ENCODE data around the gene SDK1. TPM values are rescaled to one million over a fixed set of nuclear protein-coding genes. Genes with fewer than 3 reads are reported as not detected.
"Not testable (repeated sequence)": the region's sequence is repeated elsewhere in the genome, so short reads cannot be mapped to it uniquely, and the experiment has no call there.

The SDK1 gene
- total RNA-seq, 1 donor from 2014 or later: 0.08 TPM

- Mint-ChIP-seq H3K27ac (no peak overlapping the region), H3K4me1 (ENCODE audit: low read depth) (no peaks in the 10 kb centered on the region), H3K27me3 (ENCODE audit: insufficient read depth) (no peaks in the 10 kb centered on the region), H3K4me3 (no peak overlapping the region), H3K9me3 (no peaks in the 10 kb centered on the region), H3K36me3 (ENCODE audit: low read depth) (no peaks in the 10 kb centered on the region)
- no peak for DNase-seq (ENCODE audit: low spot score)
- intact Hi-C loops (cut with micrococcal nuclease): no loop called here
Measured at GRCh38 chr7:3754493-3755341, 453.7 kb downstream of the SDK1 start.

GRCh38 chr7:3755778-3756453, 454.9 kb downstream of the SDK1 start:
- H3K27ac Mint-ChIP-seq; intact Hi-C loops (cut with micrococcal nuclease); H3K27me3 Mint-ChIP-seq (ENCODE audit: insufficient read depth): not testable (repeated sequence)

GRCh38 chr7:3757059-3757458, 456.0 kb downstream of the SDK1 start:
- no peaks in the 10 kb centered on the region for H3K4me1 Mint-ChIP-seq (ENCODE audit: low read depth)
- H3K4me3 Mint-ChIP-seq: no peak overlapping the region
- no peak for DNase-seq (ENCODE audit: low spot score)
- intact Hi-C loops (cut with micrococcal nuclease): no loop called here
- H3K27me3 Mint-ChIP-seq (ENCODE audit: insufficient read depth): no peaks in the 10 kb centered on the region
- H3K36me3 Mint-ChIP-seq (ENCODE audit: low read depth): no peaks in the 10 kb centered on the region
- no peak overlapping the region for H3K27ac Mint-ChIP-seq
- no peaks in the 10 kb centered on the region for H3K9me3 Mint-ChIP-seq

More at GRCh38 chr7:3755778-3756453, 454.9 kb downstream of the SDK1 start:
- not testable (repeated sequence) for DNase-seq (ENCODE audit: low spot score); H3K36me3 Mint-ChIP-seq (ENCODE audit: low read depth); H3K9me3 Mint-ChIP-seq; H3K4me3 Mint-ChIP-seq; H3K4me1 Mint-ChIP-seq (ENCODE audit: low read depth)

GRCh38 chr7:3760651-3761050, 459.6 kb downstream of the SDK1 start:
- intact Hi-C loops (cut with micrococcal nuclease): no loop called here
- no peaks in the 10 kb centered on the region for H3K27me3 Mint-ChIP-seq (ENCODE audit: insufficient read depth)

GRCh38 chr7:3762146-3762831, 461.2 kb downstream of the SDK1 start:
- no peak for DNase-seq (ENCODE audit: low spot score)
- H3K9me3 Mint-ChIP-seq: no peaks in the 10 kb centered on the region
- H3K27me3 Mint-ChIP-seq (ENCODE audit: insufficient read depth): no peaks in the 10 kb centered on the region
- H3K4me1 Mint-ChIP-seq (ENCODE audit: low read depth): no peaks in the 10 kb centered on the region
- intact Hi-C loops (cut with micrococcal nuclease): no loop called here
- no peak overlapping the region for H3K4me3 Mint-ChIP-seq
- H3K27ac Mint-ChIP-seq: no peak overlapping the region
- no peaks in the 10 kb centered on the region for H3K36me3 Mint-ChIP-seq (ENCODE audit: low read depth)

More at GRCh38 chr7:3760651-3761050, 459.6 kb downstream of the SDK1 start:
- Mint-ChIP-seq H3K4me3 (no peak overlapping the region), H3K9me3 (no peaks in the 10 kb centered on the region), H3K27ac (no peak overlapping the region), H3K4me1 (ENCODE audit: low read depth) (no peaks in the 10 kb centered on the region), H3K36me3 (ENCODE audit: low read depth) (no peaks in the 10 kb centered on the region)
- DNase-seq (ENCODE audit: low spot score): no peak

GRCh38 chr7:3767917-3768777, 467.1 kb downstream of the SDK1 start:
- peaks cover 3% of the 10 kb centered on the region for H3K27me3 Mint-ChIP-seq (ENCODE audit: insufficient read depth)
- no peaks in the 10 kb centered on the region for H3K9me3 Mint-ChIP-seq
- intact Hi-C loops (cut with micrococcal nuclease): no loop called here
- no peaks in the 10 kb centered on the region for H3K36me3 Mint-ChIP-seq (ENCODE audit: low read depth)
- no peak overlapping the region for H3K27ac Mint-ChIP-seq
- no peak overlapping the region for H3K4me3 Mint-ChIP-seq
- no peak for DNase-seq (ENCODE audit: low spot score)
- H3K4me1 Mint-ChIP-seq (ENCODE audit: low read depth): no peaks in the 10 kb centered on the region

- Mint-ChIP-seq H3K36me3 (ENCODE audit: low read depth) (no peaks in the 10 kb centered on the region), H3K27ac (no peak overlapping the region), H3K27me3 (ENCODE audit: insufficient read depth) (peaks cover 3% of the 10 kb centered on the region), H3K9me3 (no peaks in the 10 kb centered on the region), H3K4me3 (no peak overlapping the region), H3K4me1 (ENCODE audit: low read depth) (no peaks in the 10 kb centered on the region)
- intact Hi-C loops (cut with micrococcal nuclease): no loop called here
- DNase-seq (ENCODE audit: low spot score): no peak
Measured at GRCh38 chr7:3771906-3772305, 470.9 kb downstream of the SDK1 start.

- DNase-seq (ENCODE audit: low spot score): no peak
- peaks cover 2% of the 10 kb centered on the region for H3K36me3 Mint-ChIP-seq (ENCODE audit: low read depth)
- H3K27me3 Mint-ChIP-seq (ENCODE audit: insufficient read depth): no peaks in the 10 kb centered on the region
Measured at GRCh38 chr7:3778345-3778744, 477.3 kb downstream of the SDK1 start.

GRCh38 chr7:3780016-3780415, 479.0 kb downstream of the SDK1 start:
- Mint-ChIP-seq H3K4me1 (ENCODE audit: low read depth) (no peaks in the 10 kb centered on the region), H3K4me3 (no peak overlapping the region), H3K9me3 (peaks cover 19% of the 10 kb centered on the region), H3K27me3 (ENCODE audit: insufficient read depth) (no peaks in the 10 kb centered on the region), H3K36me3 (ENCODE audit: low read depth) (peaks cover 2% of the 10 kb centered on the region), H3K27ac (no peak overlapping the region)
- intact Hi-C loops (cut with micrococcal nuclease): no loop called here
- no peak for DNase-seq (ENCODE audit: low spot score)

More at GRCh38 chr7:3778345-3778744, 477.3 kb downstream of the SDK1 start:
- intact Hi-C loops (cut with micrococcal nuclease): no loop called here
- H3K27ac Mint-ChIP-seq: no peak overlapping the region
- no peaks in the 10 kb centered on the region for H3K4me1 Mint-ChIP-seq (ENCODE audit: low read depth)
- H3K4me3 Mint-ChIP-seq: no peak overlapping the region
- peaks cover 19% of the 10 kb centered on the region for H3K9me3 Mint-ChIP-seq

- intact Hi-C loops (cut with micrococcal nuclease): no loop called here
- Mint-ChIP-seq H3K36me3 (ENCODE audit: low read depth) (peaks cover 2% of the 10 kb centered on the region), H3K27ac (no peak overlapping the region), H3K27me3 (ENCODE audit: insufficient read depth) (no peaks in the 10 kb centered on the region), H3K4me1 (ENCODE audit: low read depth) (no peaks in the 10 kb centered on the region), H3K4me3 (no peak overlapping the region), H3K9me3 (peaks cover 19% of the 10 kb centered on the region)
- DNase-seq (ENCODE audit: low spot score): no peak
Measured at GRCh38 chr7:3780525-3780924, 479.5 kb downstream of the SDK1 start.

- Mint-ChIP-seq H3K27ac (no peak overlapping the region), H3K27me3 (ENCODE audit: insufficient read depth) (peaks cover under 1% of the 10 kb centered on the region), H3K4me1 (ENCODE audit: low read depth) (no peaks in the 10 kb centered on the region), H3K36me3 (ENCODE audit: low read depth) (peaks cover 2% of the 10 kb centered on the region), H3K9me3 (peaks cover 19% of the 10 kb centered on the region), H3K4me3 (no peak overlapping the region)
- no peak for DNase-seq (ENCODE audit: low spot score)
- intact Hi-C loops (cut with micrococcal nuclease): no loop called here
Measured at GRCh38 chr7:3781607-3782006, 480.6 kb downstream of the SDK1 start.

- Mint-ChIP-seq H3K36me3 (ENCODE audit: low read depth) (no peaks in the 10 kb centered on the region), H3K4me3 (no peak overlapping the region), H3K4me1 (ENCODE audit: low read depth) (no peaks in the 10 kb centered on the region), H3K27me3 (ENCODE audit: insufficient read depth) (peaks cover 11% of the 10 kb centered on the region), H3K27ac (no peak overlapping the region), H3K9me3 (no peaks in the 10 kb centered on the region)
- no peak for DNase-seq (ENCODE audit: low spot score)
- intact Hi-C loops (cut with micrococcal nuclease): no loop called here
Measured at GRCh38 chr7:3787717-3788264, 486.7 kb downstream of the SDK1 start.

Measured in activated T-helper 1 cell treated with anti-CD3 and anti-CD28 coated beads, Interleukin-12 subunit alpha, Interleukin-12 subunit beta, Interleukin-2, Interleukin-4 antibody, amounts not matched to agents 30 ng/mL and 10 ng/mL and 1 ng/mL, durations not matched to agents 14 hours and 24 hours and 36 hours (primary cell).